Nucleus accumbens (tissue), 56 donors: ENCODE results near the gene DEGS2.
"Not testable (repeated sequence)": the region's sequence is repeated elsewhere in the genome, so short reads cannot be mapped to it uniquely, and the experiment has no call there.

ENCODE experiments used
- DNase-seq, 56 donors: peaks; one replicate each; lab custom pipeline; 2025; lab: John Stamatoyannopoulos, UW

Gene DEGS2

GRCh38 chr14:100159094-100159864, at the start of gene DEGS2:
Gene DEGS2 (minus strand): TSS chr14:100159645. CDS start chr14:100159587, 58 bp downstream.
- peak in 6 of 56 donors; percentile 21 to 58 (median 34) for DNase-seq

GRCh38 chr14:100208136-100208535, 48.7 kb upstream of the DEGS2 start:
- not testable (repeated sequence) for DNase-seq

GRCh38 chr14:100207588-100207987, 48.1 kb upstream of the DEGS2 start:
- not testable (repeated sequence) for DNase-seq

GRCh38 chr14:100204835-100205167, 45.4 kb upstream of the DEGS2 start:
- not testable (repeated sequence) for DNase-seq

GRCh38 chr14:100203962-100204834, 44.8 kb upstream of the DEGS2 start:
- DNase-seq: no peak

DNA sequence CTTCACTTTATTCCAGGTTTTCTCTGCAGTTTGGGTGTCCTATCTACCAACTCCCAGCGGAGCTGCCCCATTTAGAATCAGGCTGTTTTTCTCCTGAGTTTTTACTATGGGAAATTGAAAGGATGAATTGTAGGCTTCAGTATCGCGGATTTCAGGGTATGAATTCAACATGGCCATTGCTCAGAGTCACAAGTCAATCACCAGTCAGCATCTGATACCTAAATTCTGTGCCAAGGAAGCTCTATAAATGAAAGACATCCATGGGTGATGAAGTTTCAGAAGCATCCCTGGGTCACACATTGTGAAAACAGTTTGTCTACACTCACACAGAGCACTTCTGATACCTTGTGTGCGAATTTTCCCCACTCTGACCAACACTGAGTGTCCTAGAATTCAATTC, 43.7 kb upstream of the DEGS2 start:
- no peak for DNase-seq

DNA sequence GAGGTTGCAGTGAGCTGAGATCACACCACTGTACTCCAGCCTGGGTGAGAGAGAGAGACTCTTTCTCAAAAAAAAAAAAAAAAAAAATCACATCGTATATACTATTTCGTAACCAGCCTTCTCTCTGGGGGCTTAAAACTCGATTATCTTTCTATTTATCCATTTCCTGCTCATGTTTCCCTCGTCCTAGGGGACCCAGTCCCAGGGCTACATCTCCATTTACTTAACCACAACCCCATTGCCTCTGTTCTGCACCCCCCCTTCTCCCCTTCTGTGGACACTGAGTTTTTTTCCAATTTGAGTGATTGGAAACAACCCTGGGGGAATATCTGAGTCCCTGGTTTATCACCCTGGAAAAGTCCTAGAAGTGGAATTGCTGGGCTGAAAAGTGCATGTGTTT, 43.3 kb upstream of the DEGS2 start:
- no peak for DNase-seq

DNA sequence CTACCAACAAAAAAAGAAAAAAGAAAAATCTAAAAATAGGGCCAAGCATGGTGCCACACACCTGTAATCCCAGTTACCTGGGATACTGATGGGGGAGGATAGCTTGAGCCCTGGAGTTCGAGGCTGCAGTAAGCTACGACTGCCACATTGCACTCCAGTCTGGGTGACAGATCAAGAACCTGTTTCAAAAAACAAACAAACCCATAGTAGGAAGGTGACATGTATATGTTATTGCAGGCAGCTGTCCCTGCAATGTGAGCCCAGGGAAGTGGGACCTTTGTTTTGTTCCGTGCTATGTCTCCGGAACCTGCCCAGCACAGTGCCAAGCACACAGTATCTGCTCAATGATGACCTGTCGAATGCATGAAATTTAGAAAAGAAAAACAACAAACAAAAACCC, 42.3 kb upstream of the DEGS2 start:
- DNase-seq: no peak

GRCh38 chr14:100200311-100200710, 40.9 kb upstream of the DEGS2 start:
- no peak for DNase-seq

DNA sequence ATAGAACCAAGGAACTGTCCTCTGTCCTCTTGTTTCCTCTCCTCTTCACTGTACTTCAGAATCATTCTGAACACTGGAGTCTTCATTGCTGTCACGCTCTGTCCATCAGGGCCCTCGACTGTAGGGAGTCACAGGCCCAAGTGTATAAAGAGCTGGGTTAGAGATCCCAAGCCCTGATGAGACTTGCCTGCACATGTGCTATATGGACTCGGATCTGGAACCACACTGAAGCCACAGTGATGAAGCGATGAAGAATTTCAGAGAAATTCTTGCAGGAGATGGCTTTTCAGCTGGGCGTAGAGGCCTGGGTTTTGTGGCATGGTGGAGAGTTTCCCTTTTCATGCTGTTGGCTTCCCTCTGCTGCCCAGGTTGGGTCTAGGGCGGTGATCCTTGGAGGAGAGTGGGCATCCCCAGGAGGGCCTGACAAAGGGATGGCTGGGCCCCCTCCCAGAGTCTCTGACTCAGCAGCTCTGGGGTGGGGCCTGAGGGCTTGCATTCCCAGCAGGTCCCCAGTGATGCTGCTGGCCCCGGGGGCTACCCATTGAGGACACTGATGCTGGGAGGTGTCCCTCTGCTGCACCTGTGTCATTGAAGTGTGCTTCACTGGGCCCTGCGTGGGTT, 39.9 kb upstream of the DEGS2 start:
- DNase-seq: no peak

GRCh38 chr14:100193417-100194357, 34.2 kb upstream of the DEGS2 start:
- DNase-seq: peak in 42 of 56 donors; percentile 9 to 62 (median 42)

DNA sequence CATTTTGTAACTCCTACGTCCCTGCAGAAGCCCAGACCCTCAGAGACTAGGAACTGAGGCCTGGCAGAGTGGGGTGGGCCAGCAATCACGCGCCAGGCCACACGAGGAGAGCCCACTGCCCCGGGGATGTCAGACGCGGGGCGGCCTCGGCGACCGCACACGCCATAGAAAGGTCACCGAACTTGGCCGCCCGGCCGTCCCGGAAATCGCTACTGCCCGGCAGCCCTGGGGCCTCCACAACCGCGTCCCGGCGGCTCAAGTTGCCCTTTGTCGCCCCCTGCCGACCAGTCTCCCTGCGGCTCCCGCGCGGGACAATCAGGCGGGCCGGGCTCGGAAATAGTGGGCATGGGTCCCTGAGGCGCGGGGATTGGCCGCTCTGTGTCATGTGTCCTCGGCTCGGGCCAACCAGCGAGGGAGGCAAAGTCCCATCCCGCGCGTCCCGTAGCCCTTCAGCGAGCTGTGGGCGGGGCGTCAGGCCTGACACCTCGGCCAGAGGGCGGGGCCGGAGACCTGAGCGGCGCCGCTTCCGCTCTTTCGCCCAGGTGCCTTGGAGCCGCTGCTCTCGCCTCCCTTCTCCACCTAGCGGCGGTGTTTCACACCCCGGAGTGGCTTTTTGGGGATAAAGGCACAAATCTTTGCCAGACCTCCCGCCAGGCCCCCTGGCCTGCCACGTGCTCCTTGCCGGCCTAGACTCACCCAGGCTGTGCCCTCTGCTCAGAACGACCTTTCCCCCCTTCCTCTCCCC, 33.4 kb upstream of the DEGS2 start:
- DNase-seq: peak; percentile 63 to 100 (median 96)

GRCh38 chr14:100192250-100192671, 32.8 kb upstream of the DEGS2 start:
- peak in 4 of 56 donors; percentile 16 to 41 (median 32) for DNase-seq

DNA sequence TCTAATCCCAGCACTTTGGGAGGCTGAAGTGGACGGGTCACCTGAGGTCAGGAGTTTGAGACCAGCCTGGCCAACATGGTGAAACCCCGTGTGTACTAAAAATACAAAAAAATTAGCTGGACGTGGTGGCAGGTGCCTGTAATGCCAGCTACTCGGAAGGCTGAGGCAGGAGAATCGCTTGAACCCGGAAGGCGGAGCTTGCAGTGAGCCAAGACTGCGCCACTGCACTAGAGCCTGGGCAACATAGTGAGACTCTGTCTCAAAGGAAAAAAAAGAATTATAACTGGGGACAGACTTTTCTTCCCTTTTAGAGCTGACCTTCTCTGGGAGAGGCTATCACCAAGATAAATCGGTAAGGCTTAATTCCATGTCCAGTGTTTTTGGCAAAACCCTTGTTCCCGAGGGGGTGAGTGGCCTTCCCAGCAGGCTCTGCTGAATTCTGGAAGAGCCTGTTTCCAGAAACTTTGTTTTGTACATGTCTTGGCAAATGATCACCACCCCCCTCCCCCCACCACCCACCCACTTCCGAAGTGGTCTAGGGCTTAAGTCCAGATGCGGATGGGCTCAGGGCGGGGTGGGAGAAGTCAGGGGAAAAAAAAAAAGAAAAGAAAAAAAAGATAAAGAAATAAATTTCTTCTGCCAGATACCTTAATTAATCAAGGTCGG, 32.3 kb upstream of the DEGS2 start:
- DNase-seq: no peak

DNA sequence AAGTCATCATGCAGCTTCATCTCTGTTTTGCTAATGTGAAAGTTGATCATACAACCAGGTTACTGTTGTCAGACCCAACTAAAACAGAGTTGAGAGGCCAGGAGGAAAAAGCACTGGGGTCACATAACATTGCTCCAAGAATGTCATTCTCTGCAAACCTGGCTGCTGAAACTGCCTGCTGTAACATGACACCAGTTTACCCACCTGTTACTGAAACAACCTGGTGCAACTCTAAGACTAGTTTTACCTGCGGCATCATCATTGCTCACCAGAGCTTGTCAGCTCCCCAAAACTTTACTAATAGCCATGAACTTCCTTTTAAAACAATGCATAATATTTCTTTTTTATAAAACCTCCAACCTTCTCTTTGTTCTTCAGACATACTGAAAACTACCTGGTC, 30.7 kb upstream of the DEGS2 start:
- no peak for DNase-seq

DNA sequence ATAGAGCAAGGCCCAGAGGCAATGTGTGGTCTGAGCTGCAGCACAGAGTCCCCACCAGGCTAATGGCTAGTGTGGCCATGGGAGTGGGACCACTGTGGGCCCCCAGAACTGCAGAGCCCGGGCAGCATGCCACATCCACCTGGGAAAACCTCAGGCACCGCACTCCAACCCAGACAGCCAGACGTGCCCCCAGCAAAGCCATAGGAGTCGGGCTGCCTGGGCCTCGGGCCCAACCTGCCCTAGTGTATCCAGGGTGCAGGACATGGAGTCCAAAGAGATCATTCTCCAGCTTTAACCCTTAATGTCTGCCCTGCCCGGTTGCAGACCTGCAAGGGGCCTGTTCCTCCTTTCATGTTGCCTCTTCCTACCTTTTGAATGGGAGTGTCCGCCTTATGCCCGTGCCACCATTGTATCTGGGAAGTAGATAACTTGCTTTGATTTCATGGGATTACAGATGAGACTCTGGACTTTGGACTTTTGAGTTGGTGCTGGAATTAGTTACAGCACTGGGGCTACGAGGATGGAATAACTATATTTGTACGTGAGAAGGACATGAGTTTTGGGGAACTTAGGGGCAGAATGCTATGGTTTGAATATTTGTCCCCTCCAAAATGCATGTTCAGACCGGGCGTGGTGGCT, 29.1 kb upstream of the DEGS2 start:
- no peak for DNase-seq

DNA sequence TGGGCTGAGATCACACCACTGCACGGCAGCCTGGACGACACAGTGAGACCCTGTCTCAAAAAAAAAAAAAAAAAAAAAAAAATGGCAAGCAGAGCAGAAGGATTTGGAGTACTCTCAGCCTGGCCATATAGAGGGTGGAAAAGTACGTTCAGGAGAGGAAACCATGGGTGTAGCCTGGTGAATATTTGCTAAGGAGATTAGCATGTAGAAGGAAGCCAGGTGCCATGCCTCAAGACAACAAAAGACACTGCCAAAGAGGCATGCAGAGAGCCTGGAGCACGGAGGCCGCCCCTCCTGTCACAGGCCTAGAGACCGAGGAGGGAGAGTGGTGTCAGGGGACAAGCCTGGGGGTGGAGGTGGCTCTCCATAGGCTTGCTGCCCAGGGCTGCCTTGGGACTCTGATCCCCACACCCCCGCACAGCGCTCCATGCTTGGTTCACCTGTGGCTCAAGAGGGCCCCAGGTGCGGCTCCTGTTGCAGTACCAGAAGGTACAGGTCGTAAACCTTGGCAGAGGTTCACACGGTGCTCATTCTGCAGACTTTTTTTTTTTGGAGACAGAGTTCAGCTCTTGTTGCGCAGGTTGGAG, 27.9 kb upstream of the DEGS2 start:
- no peak for DNase-seq
